H9 (cell line): ENCODE measurements around the gene USP3. TPM values are rescaled to one million over a fixed set of nuclear protein-coding genes. Genes with fewer than 3 reads are reported as not detected.

Experiments
- DNase-seq: peaks from one replicate; pipeline ENCODE4 v3.0.0-alpha.2; 2017
- H2AFZ ChIP-seq: one replicate; pipeline ENCODE4 v1.6.1; 2013; ENCODE audit warnings: mild to moderate bottlenecking, low read length, control low read depth, moderate library complexity
- H2AK5ac ChIP-seq: 2 replicates; pipeline ENCODE4 v1.6.1; 2013; ENCODE audit warnings: low read length, control low read depth, mixed read lengths; ENCODE audit not compliant: insufficient read length
- H2BK120ac ChIP-seq: one replicate; pipeline ENCODE4 v1.6.1; 2013; ENCODE audit warnings: low read depth, mild to moderate bottlenecking, low read length, control low read depth, inconsistent platforms; ENCODE audit not compliant: poor library complexity, severe bottlenecking
- H2BK12ac ChIP-seq: 2 replicates; pipeline ENCODE4 v1.6.1; 2013; ENCODE audit warnings: low read length, control low read depth, mixed read lengths, low read depth; ENCODE audit not compliant: insufficient read length
- H2BK15ac ChIP-seq: 2 replicates; pipeline ENCODE4 v1.6.1; 2013; ENCODE audit warnings: low read depth, low read length, control low read depth
- H2BK20ac ChIP-seq: one replicate; pipeline ENCODE4 v1.6.1; 2013; ENCODE audit warnings: low read depth, mild to moderate bottlenecking, low read length, control low read depth, inconsistent platforms; ENCODE audit not compliant: poor library complexity, severe bottlenecking
- H2BK5ac ChIP-seq: 2 replicates; pipeline ENCODE4 v1.6.1; 2013; ENCODE audit warnings: low read length, control low read depth, mixed read lengths; ENCODE audit not compliant: insufficient read length
- H3K14ac ChIP-seq: 2 replicates; pipeline ENCODE4 v1.6.1; 2013; ENCODE audit warnings: low read length, control low read depth; ENCODE audit not compliant: insufficient read depth
- H3K18ac ChIP-seq: 2 replicates; pipeline ENCODE4 v1.6.1; 2013; ENCODE audit warnings: low read depth, mild to moderate bottlenecking, mixed read lengths, low read length, control low read depth; ENCODE audit not compliant: insufficient read length
- H3K23ac ChIP-seq: 2 replicates; pipeline ENCODE4 v1.6.1; 2013; ENCODE audit warnings: low read length, control low read depth, mixed read lengths, low read depth; ENCODE audit not compliant: insufficient read length
- H3K23me2 ChIP-seq: 2 replicates; pipeline ENCODE4 v1.6.1; 2013; ENCODE audit warnings: low read depth, mild to moderate bottlenecking, mixed read lengths, low read length, control low read depth; ENCODE audit not compliant: insufficient read length, poor library complexity, severe bottlenecking
- H3K27ac ChIP-seq: 2 replicates; pipeline ENCODE4 v1.5.1; 2013; ENCODE audit warnings: low read length, control low read depth, mixed read lengths, low read depth; ENCODE audit not compliant: insufficient read length
- H3K27me3 ChIP-seq: 2 replicates; pipeline ENCODE4 v1.6.1; 2013; ENCODE audit warnings: low read length, control low read depth, inconsistent platforms; ENCODE audit not compliant: insufficient read depth
- H3K4ac ChIP-seq: 2 replicates; pipeline ENCODE4 v1.6.1; 2013; ENCODE audit warnings: low read depth, mild to moderate bottlenecking, control low read depth, inconsistent platforms, low read length, moderate library complexity
- H3K4me1 ChIP-seq: 2 replicates; pipeline ENCODE4 v1.6.1; 2013; ENCODE audit warnings: low read length, control low read depth, inconsistent platforms; ENCODE audit not compliant: insufficient read depth
- H3K4me2 ChIP-seq: 2 replicates; pipeline ENCODE4 v1.6.1; 2013; ENCODE audit warnings: low read length, control low read depth, mixed read lengths; ENCODE audit not compliant: insufficient read length, insufficient read depth
- H3K56ac ChIP-seq: 2 replicates; pipeline ENCODE4 v1.6.1; 2013; ENCODE audit warnings: low read depth, mild to moderate bottlenecking, mixed read lengths, low read length, control low read depth; ENCODE audit not compliant: insufficient read length
- H3K79me1 ChIP-seq: 2 replicates; pipeline ENCODE4 v1.6.1; 2013; ENCODE audit warnings: low read depth, mild to moderate bottlenecking, moderate library complexity, low read length, control low read depth, inconsistent platforms; ENCODE audit not compliant: insufficient read depth, poor library complexity, severe bottlenecking
- H3K79me2 ChIP-seq: 2 replicates; pipeline ENCODE4 v1.6.1; 2013; ENCODE audit warnings: low read length, control low read depth, inconsistent platforms; ENCODE audit not compliant: insufficient read depth
- H3K9ac ChIP-seq: 2 replicates; pipeline ENCODE4 v1.6.1; 2013; ENCODE audit warnings: low read length, control low read depth, mixed read lengths; ENCODE audit not compliant: insufficient read length; ENCODE audit errors: extremely low read depth
- H3K9me3 ChIP-seq: one replicate; pipeline ENCODE4 v1.6.1; 2013; ENCODE audit warnings: low read depth, low read length, inconsistent platforms; ENCODE audit not compliant: control insufficient read depth
- H3T11ph ChIP-seq: one replicate; pipeline ENCODE4 v1.6.1; 2013; ENCODE audit warnings: mild to moderate bottlenecking, low read length, control low read depth, inconsistent platforms
- H4K20me1 ChIP-seq: one replicate; pipeline ENCODE4 v1.6.1; 2013; ENCODE audit not compliant: control insufficient read depth, insufficient read length, insufficient read depth
- H4K5ac ChIP-seq: 2 replicates; pipeline ENCODE4 v1.6.1; 2013; ENCODE audit warnings: low read depth, mild to moderate bottlenecking, mixed read lengths, low read length, control low read depth; ENCODE audit not compliant: insufficient read length
- H4K8ac ChIP-seq: replicated peaks from 2 replicates; pipeline ENCODE4 v1.6.1; 2013; ENCODE audit warnings: low read length, control low read depth, mixed read lengths, low read depth; ENCODE audit not compliant: insufficient read length
- H4K91ac ChIP-seq: 2 replicates; pipeline ENCODE4 v1.6.1; 2013; ENCODE audit warnings: low read depth, mild to moderate bottlenecking, moderate library complexity, mixed read lengths, low read length, control low read depth; ENCODE audit not compliant: insufficient read length
- H3K27ac Mint-ChIP-seq, 3 experiments: 2 replicates in 2 of 3; 3 replicates in 1 of 3; pipeline ENCODE4 v1.8.0; 2020 to 2021; ENCODE audit warnings: mixed read lengths in 3 of 3, mild to moderate bottlenecking in 1 of 3, moderate library complexity in 1 of 3
- H3K27me3 Mint-ChIP-seq: 2 replicates; pipeline ENCODE4 v1.8.0; 2021; ENCODE audit warnings: low read depth, mild to moderate bottlenecking, moderate library complexity, mixed read lengths
- H3K36me3 Mint-ChIP-seq, 3 experiments: 2 replicates in 2 of 3; 3 replicates in 1 of 3; pipeline ENCODE4 v1.8.0; 2020 to 2021; ENCODE audit warnings: low read depth in 3 of 3, mixed read lengths in 3 of 3; ENCODE audit not compliant: insufficient read depth in 1 of 3
- H3K4me1 Mint-ChIP-seq, 2 experiments: 2 replicates each; pipeline ENCODE4 v1.8.0; 2020; ENCODE audit warnings: mixed read lengths in 2 of 2
- H3K4me3 Mint-ChIP-seq, 2 experiments: 2 replicates in 1 of 2; 3 replicates in 1 of 2; pipeline ENCODE4 v1.8.0; 2020 to 2021; ENCODE audit warnings: mild to moderate bottlenecking in 2 of 2, mixed read lengths in 2 of 2, moderate library complexity in 1 of 2
- H3K9me3 Mint-ChIP-seq, 2 experiments: 2 replicates in 1 of 2; 3 replicates in 1 of 2; pipeline ENCODE4 v1.8.0; 2020; ENCODE audit warnings: mild to moderate bottlenecking in 2 of 2, mixed read lengths in 2 of 2, moderate library complexity in 1 of 2
- CTCF ChIP-seq: fragments of 200-600 bp; sonication (generic); conservative IDR thresholded peaks from 3 replicates; pipeline ENCODE4 v1.8.0; 2021; ENCODE audit warnings: antibody characterized with exemption, mild to moderate bottlenecking
- WGBS: extraction: QIAGEN DNeasy Blood & Tissue Kit; methylation state at CpG from one replicate; pipeline ENCODE4 v1.1.7; 2013; ENCODE audit warnings: missing lambda C conversion rate, low lambda C conversion rate, mixed read lengths; ENCODE audit not compliant: insufficient read length; ENCODE audit errors: extremely low coverage; 5-methylcytosine and 5-hydroxymethylcytosine counted together
- total RNA-seq: library from RNA; stranded (reverse); gene quantifications from 2 replicates; pipeline ENCODE4 v1.2.1, GENCODE V29; 2021

Gene USP3
- total RNA-seq, 1 experiment from 2014 or later = 14.2 TPM

DNA sequence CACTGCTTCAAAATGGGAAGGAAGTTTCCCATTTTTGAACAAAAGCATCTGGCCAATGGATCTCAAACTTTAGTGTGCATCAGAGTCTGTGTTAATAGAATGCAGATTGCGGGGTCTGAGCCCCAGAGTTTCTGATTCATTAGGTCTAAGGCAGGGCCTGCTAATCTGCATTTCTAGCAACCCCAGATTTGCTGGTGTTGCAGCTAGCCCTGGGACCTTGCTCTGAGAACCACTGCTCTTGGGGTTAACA lies 30.7 kb upstream of the USP3 start:
- Histone ChIP-seq H3K27me3 (no peaks in the 10 kb centered on the region), H3K14ac (no peak overlapping the region), H3K4me2 (no peak overlapping the region), H2BK5ac (no peak overlapping the region), H3K79me1 (no peaks in the 10 kb centered on the region), H3K23me2 (no peaks in the 10 kb centered on the region), H3K23ac (no peak overlapping the region), H4K5ac (no peak overlapping the region), H3K4ac (no peak overlapping the region), H2BK20ac (no peak overlapping the region), H2BK12ac (no peak overlapping the region), H3K18ac (no peak overlapping the region), H2AFZ (no peak overlapping the region), H4K91ac (no peak overlapping the region), H3K9ac (no peak overlapping the region), H2BK120ac (no peak overlapping the region), H3T11ph (no peak overlapping the region), H3K9me3 (no peaks in the 10 kb centered on the region), H3K79me2 (no peaks in the 10 kb centered on the region), H4K20me1 (no peaks in the 10 kb centered on the region), H4K8ac (no peak overlapping the region), H3K27ac (no peak overlapping the region), H2AK5ac (no peak overlapping the region), H3K56ac (no peak overlapping the region), H3K4me1 (no peaks in the 10 kb centered on the region), H2BK15ac (no peak overlapping the region)
- Mint-ChIP-seq H3K4me1 (peaks cover 13 to 20% of the 10 kb centered on the region in 2 experiments), H3K27me3 (peaks cover 12% of the 10 kb centered on the region), H3K4me3 (no peak overlapping the region), H3K9me3 (peaks cover 0 to 6% of the 10 kb centered on the region in 2 experiments; a peak in 1 of 5 replicates), H3K36me3 (peaks cover 0 to 2% (median 0%) of the 10 kb centered on the region in 3 experiments; a peak in 2 of 7 replicates), H3K27ac (no peak overlapping the region)
- no CpG with 5 or more reads among the region's 1 CpG for WGBS
- TF ChIP-seq CTCF = no peak
- no peak for DNase-seq
